MG63 (cell line): ENCODE data around the gene NRIP2. TPM values are rescaled to one million over a fixed set of nuclear protein-coding genes. Genes with fewer than 3 reads are reported as not detected.
A peak's percentile ranks its signal among the peaks of the same experiment; 100 is the strongest.
"Not testable (repeated sequence)": the region's sequence is repeated elsewhere in the genome, so short reads cannot be mapped to it uniquely, and the experiment has no call there.

Source experiments
- DNase-seq: peaks from one replicate; pipeline ENCODE4 v3.0.0-alpha.2; 2020
- H3K27me3 ChIP-seq: fragments of 250-450 bp; sonication (Bioruptor Pico); 2 replicates; pipeline ENCODE4 v1.5.1; 2020; ENCODE audit warnings: mild to moderate bottlenecking, moderate library complexity
- H3K36me3 ChIP-seq: fragments of 250-450 bp; sonication (Bioruptor Pico); 2 replicates; pipeline ENCODE4 v1.5.1; 2020; ENCODE audit warnings: mild to moderate bottlenecking, moderate library complexity
- H3K4me3 ChIP-seq: fragments of 250-450 bp; sonication (Bioruptor Pico); 2 replicates; pipeline ENCODE4 v1.5.1; 2020; ENCODE audit warnings: mild to moderate bottlenecking, moderate library complexity
- H3K9me3 ChIP-seq: fragments of 250-450 bp; sonication (Bioruptor Pico); 2 replicates; pipeline ENCODE4 v1.5.1; 2020; ENCODE audit warnings: mild to moderate bottlenecking, moderate library complexity
- total RNA-seq: library from RNA; depleted of rRNA; stranded (reverse); fragments of >200 nt; shearing (Covaris generic); gene quantifications from 2 replicates; pipeline ENCODE4 v1.2.3, GENCODE V29; 2014; ENCODE audit warnings: low replicate concordance; rRNA removed

The NRIP2 gene
- total RNA-seq: not detected in 2 replicates

GRCh38 chr12:2834581-2835491 is at the start of gene NRIP2:
NRIP2 (minus strand) TSS chr12:2835035; CDS start chr12:2834983, 52 bp downstream.
- H3K9me3 ChIP-seq: no peaks in the 10 kb centered on the region
- DNase-seq: peak; percentile 23
- H3K36me3 ChIP-seq: no peaks in the 10 kb centered on the region
- H3K4me3 ChIP-seq: no peak within 1 kb of the TSS
- H3K27me3 ChIP-seq: no peaks in the 10 kb centered on the region; the same call in 1 of the 2 replicates

DNA sequence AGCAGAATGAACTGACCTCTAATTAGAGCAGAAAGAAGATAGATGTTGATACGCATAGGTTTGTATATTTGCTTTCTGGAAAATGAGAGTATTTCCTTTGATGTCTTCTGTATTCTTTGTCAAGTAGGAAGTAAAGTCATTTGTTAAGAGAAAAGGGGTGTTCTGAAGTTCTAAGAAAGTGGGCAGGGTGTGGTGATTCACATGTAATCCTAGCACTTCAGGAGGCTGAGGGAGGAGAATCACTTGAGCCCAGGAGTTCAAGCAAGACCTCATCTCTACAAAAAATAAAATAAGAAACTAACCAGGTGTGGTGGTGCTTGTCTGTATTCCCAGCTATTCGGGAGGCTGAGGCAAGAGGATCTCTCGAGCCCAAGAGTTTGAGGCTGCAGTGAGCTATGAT is 45.0 kb upstream of the NRIP2 start:
- no peak for DNase-seq
- no peak overlapping the region for H3K4me3 ChIP-seq
- H3K9me3 ChIP-seq: no peaks in the 10 kb centered on the region
- H3K27me3 ChIP-seq: no peaks in the 10 kb centered on the region
- peaks cover 35% of the 10 kb centered on the region for H3K36me3 ChIP-seq

- Histone ChIP-seq H3K9me3 (no peaks in the 10 kb centered on the region), H3K36me3 (peaks cover 49% of the 10 kb centered on the region), H3K27me3 (no peaks in the 10 kb centered on the region), H3K4me3 (peak overlapping the region; percentile 82)
- DNase-seq: no peak
Observed at GRCh38 chr12:2877953-2878732, 43.3 kb upstream of the NRIP2 start.

DNA sequence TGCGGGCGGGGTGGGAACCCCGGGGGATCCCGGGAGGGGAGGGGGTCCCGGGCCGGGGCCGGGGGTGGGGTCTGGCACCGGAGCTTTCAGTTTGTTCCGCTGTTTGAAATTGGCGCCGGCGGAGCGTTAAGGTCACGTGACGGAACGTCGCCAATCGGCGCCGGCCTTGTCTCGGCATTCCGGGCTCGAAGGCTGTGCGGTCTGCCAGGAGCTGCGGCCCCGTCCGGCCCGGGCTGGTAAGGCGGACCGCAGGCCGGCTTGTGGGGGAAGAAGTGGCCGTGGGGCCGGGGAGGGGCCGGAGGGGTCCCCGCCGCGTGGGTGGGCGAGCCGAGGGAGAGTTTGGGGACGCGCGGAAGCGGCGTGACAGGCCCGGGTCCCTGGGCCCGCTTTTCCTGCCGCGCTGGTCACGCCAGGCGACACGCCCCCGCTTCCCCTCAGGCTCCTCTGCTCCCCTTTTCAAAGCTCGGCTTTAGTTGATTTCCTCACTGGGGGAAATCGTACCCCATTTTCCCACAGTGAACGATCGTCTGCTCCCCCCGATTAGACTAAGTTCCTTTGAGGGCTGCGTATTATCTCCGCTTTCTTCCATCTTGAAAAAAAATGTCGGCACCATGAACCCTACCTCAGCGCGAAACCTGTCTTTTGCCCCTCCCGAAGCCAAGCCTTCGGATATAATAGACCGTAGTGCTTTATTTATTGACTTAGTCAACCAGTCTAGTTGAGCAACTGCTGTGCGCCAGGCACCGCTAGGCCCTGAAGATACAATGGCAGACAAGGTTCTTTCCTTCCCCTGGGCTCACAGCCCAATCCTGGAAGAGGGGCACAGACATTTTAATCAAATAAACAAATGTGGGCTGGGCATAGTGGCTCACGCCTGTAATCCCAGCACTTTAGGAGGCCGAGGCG is 42.5 kb upstream of the NRIP2 start, which contains the start of the genes FOXM1 and RHNO1:
FOXM1 (minus strand) TSS at position 128 of the 906 bp plus-strand sequence. CDS start 2,696 bp downstream, outside the sequence.
RHNO1 (plus strand) TSS at position 177 of the 906 bp plus-strand sequence. CDS start 8,144 bp downstream, outside the sequence.
- peaks cover 58% of the 10 kb centered on the region for H3K36me3 ChIP-seq
- DNase-seq: peak; percentile 92
- H3K27me3 ChIP-seq: no peaks in the 10 kb centered on the region
- H3K9me3 ChIP-seq: no peaks in the 10 kb centered on the region
- peak within 1 kb of the TSS; percentile 82 for H3K4me3 ChIP-seq

DNA sequence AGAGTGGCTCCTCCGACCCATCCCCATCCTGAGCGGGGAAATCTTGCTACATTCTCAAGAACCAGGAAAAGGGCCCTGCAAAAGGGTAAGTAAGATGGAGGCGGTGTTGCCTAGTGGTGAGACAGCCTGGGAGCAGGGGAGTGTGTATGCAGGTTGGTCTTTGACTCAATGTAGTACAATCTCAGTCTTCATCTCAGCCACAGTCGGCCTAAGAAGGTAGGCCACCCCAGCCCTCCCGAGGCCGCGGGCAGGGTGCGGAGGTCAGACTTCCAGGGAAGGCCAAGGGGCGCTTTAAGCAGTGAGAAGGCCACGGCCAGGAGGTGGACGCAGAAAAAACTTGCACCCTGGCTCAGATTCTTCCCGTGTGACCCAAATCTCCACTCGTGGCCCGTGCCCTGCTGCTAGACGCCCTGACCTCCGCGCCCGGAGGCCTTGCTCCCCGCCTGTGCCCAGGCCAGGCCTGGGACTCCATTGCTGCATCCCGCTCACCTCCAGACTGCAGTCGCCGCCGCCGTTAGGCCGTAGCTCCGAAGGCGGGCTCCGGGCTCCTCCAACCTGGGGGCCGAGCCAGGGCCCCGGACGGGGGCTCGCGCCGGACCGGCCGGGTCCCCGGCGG is 41.7 kb upstream of the NRIP2 start:
- no peaks in the 10 kb centered on the region for H3K27me3 ChIP-seq
- H3K36me3 ChIP-seq: peaks cover 65% of the 10 kb centered on the region
- no peak for DNase-seq
- H3K4me3 ChIP-seq: peak overlapping the region; percentile 82
- H3K9me3 ChIP-seq: no peaks in the 10 kb centered on the region

DNA sequence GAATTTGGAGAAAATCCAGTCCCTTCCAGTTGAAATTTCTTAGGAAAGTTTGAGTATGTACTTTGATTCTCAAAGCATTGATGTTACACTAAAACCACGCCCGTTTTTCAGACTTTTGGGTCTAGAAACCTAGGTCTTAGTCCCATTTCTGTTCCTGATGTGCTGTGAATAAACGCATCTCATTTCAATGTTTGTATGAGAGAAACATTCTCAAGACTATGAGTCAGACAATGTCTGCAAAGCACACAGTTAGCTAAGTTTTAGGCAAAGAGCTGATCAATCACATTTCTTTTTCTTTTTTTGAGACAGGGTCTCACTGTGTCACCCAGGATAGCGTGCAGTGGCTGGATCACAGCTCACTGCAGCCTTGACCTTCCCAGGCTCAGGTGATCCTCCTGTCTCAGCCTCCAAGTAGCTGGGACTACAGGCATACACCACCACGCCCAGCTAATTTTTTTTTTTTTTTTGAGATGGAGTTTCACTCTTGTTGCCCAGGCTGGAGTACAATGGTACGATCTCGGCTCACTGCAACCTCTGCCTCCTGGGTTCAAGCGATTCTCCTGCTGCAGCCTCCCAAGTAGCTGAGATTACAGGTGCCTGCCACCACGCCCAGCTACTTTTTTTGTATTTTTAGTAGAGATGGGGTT is 34.3 kb upstream of the NRIP2 start:
- peaks cover 81% of the 10 kb centered on the region for H3K36me3 ChIP-seq
- H3K9me3 ChIP-seq, H3K4me3 ChIP-seq, H3K27me3 ChIP-seq, DNase-seq: not testable (repeated sequence)

DNA sequence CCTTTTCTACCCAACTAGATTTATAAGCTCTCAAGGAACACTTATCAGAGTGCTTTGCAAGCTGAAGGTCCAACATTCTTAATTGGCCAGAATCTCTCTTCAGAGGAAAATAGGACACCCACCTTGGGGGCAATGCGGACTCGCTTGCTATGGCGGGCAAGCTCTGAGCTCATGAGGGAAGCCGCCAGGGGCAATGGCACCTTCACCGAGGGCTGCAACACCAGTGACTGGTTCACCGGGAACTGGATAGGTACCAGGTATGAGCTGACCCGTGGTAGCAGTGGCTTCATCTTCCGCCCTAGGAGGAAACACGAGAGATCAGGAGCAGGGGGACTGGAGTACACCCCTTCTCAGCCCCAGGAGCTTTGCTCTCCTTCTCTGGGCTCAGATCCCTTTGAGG is 29.4 kb upstream of the NRIP2 start:
- Histone ChIP-seq H3K27me3 (no peaks in the 10 kb centered on the region), H3K36me3 (peaks cover 74% of the 10 kb centered on the region), H3K9me3 (no peaks in the 10 kb centered on the region), H3K4me3 (no peak overlapping the region)
- DNase-seq: no peak

- H3K27me3 ChIP-seq, H3K9me3 ChIP-seq, DNase-seq, H3K4me3 ChIP-seq: not testable (repeated sequence)
- peaks cover 73% of the 10 kb centered on the region for H3K36me3 ChIP-seq
Observed at GRCh38 chr12:2863402-2863801, 28.6 kb upstream of the NRIP2 start.

DNA sequence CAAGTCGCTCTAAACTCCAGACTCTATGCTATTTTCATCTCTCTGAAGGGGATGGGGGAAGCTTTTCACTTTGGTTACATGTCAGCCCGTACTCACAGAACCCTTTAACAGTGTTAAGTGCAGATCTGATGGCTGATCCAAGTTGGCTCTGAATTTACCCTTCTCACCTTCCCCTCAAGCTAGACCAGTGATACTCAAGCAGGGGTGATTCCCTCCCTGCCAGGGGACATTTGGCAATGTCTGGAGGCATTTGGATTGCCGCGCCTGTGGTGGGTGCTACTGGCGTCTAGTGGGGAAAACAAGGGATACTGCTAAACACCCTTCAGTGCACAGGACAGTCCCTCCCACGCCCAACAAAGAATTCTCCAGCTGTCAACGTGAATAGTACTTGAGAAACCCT is 28.0 kb upstream of the NRIP2 start:
- Histone ChIP-seq H3K36me3 (peaks cover 68% of the 10 kb centered on the region), H3K27me3 (no peaks in the 10 kb centered on the region), H3K4me3 (no peak overlapping the region), H3K9me3 (no peaks in the 10 kb centered on the region)
- no peak for DNase-seq

DNA sequence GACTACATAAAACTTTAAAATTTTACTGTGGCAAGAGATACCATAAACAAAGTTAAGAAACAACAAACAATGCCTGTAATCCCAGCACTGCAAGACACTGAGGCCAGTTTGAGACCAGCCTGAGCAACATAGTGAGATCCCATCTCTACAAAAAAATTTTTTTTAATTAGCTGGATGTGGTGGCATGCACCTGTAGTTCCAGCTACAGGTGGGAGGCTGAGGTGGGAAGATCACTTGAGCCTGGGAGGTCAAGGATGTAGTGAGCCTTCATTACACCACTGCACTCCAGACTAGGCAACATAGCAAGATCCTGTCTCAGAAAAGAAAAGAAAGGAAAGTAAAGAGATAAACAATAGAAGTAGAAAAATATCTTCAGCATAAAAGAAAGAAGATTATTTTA is 25.3 kb upstream of the NRIP2 start:
- H3K4me3 ChIP-seq: no peak overlapping the region
- no peaks in the 10 kb centered on the region for H3K9me3 ChIP-seq
- peaks cover 47% of the 10 kb centered on the region for H3K36me3 ChIP-seq
- H3K27me3 ChIP-seq: no peaks in the 10 kb centered on the region
- no peak for DNase-seq

GRCh38 chr12:2858944-2859421 is 24.1 kb upstream of the NRIP2 start:
- no peaks in the 10 kb centered on the region for H3K9me3 ChIP-seq
- no peak for DNase-seq
- peaks cover 35% of the 10 kb centered on the region for H3K36me3 ChIP-seq
- no peaks in the 10 kb centered on the region for H3K27me3 ChIP-seq
- no peak overlapping the region for H3K4me3 ChIP-seq

- H3K4me3 ChIP-seq: no peak overlapping the region
- H3K27me3 ChIP-seq: no peaks in the 10 kb centered on the region
- no peak for DNase-seq
- peaks cover 32% of the 10 kb centered on the region for H3K36me3 ChIP-seq
- H3K9me3 ChIP-seq: no peaks in the 10 kb centered on the region
Observed at GRCh38 chr12:2858334-2858733, 23.5 kb upstream of the NRIP2 start.

GRCh38 chr12:2857576-2857975 is 22.7 kb upstream of the NRIP2 start:
- H3K36me3 ChIP-seq: peaks cover 30% of the 10 kb centered on the region
- no peaks in the 10 kb centered on the region for H3K9me3 ChIP-seq
- no peaks in the 10 kb centered on the region for H3K27me3 ChIP-seq
- H3K4me3 ChIP-seq: no peak overlapping the region
- DNase-seq: no peak

GRCh38 chr12:2857021-2857431 is 22.2 kb upstream of the NRIP2 start, which contains the start of gene TEX52:
TEX52 (minus strand) TSS chr12:2857039; CDS start chr12:2857026, 13 bp downstream.
- H3K9me3 ChIP-seq: no peaks in the 10 kb centered on the region
- H3K36me3 ChIP-seq: peaks cover 26% of the 10 kb centered on the region
- H3K4me3 ChIP-seq: no peak within 1 kb of the TSS
- no peak for DNase-seq
- no peaks in the 10 kb centered on the region for H3K27me3 ChIP-seq

- no peaks in the 10 kb centered on the region for H3K9me3 ChIP-seq
- DNase-seq: no peak
Observed at GRCh38 chr12:2856051-2856450, 21.2 kb upstream of the NRIP2 start.

More at GRCh38 chr12:2856051-2856450, 21.2 kb upstream of the NRIP2 start:
- H3K36me3 ChIP-seq: peaks cover 19% of the 10 kb centered on the region
- no peak overlapping the region for H3K4me3 ChIP-seq
- H3K27me3 ChIP-seq: no peaks in the 10 kb centered on the region
